HG03575 (cell line): Measurements from ENCODE around the gene PNPLA2.

Source experiments
- ATAC-seq: cut with Tn5 transposase; IDR thresholded peaks from one replicate; pipeline ENCODE4 v1.9.1; 2021; ENCODE audit not compliant: unreplicated experiment, insufficient number of reproducible peaks, low FRiP score; ENCODE audit errors: extremely low read depth

Gene PNPLA2

GRCh38 chr11:826227-826621 is 7.5 kb downstream of the PNPLA2 start:
- ATAC-seq = no peak

- ATAC-seq = no peak
Measured at GRCh38 chr11:826836-827145, 8.1 kb downstream of the PNPLA2 start.

GRCh38 chr11:827146-827896 is 8.6 kb downstream of the PNPLA2 start:
- no peak for ATAC-seq

- no peak for ATAC-seq
Measured at GRCh38 chr11:827897-828192, 9.1 kb downstream of the PNPLA2 start, which contains the start of gene CRACR2B. Gene CRACR2B (plus strand): TSS chr11:827919. CDS start chr11:828608, 689 bp downstream.

- ATAC-seq = no peak
Measured at GRCh38 chr11:828506-829175, 9.9 kb downstream of the PNPLA2 start.

GRCh38 chr11:829176-829846 is 10.6 kb downstream of the PNPLA2 start:
- ATAC-seq = no peak

- ATAC-seq = no peak
Measured at GRCh38 chr11:829847-830294, 11.2 kb downstream of the PNPLA2 start.

GRCh38 chr11:830295-831117 is 11.8 kb downstream of the PNPLA2 start:
- ATAC-seq = no peak

- ATAC-seq = no peak
Measured at GRCh38 chr11:831118-831864, 12.6 kb downstream of the PNPLA2 start.

GRCh38 chr11:831961-832528 is 13.3 kb downstream of the PNPLA2 start:
- ATAC-seq = no peak

- ATAC-seq = no peak
Measured at GRCh38 chr11:832529-833113, 13.9 kb downstream of the PNPLA2 start, which contains the start of gene CD151. Gene CD151 (plus strand): TSS chr11:832952. CDS start chr11:836070, 3,118 bp downstream.

- ATAC-seq = no peak
Measured at GRCh38 chr11:833114-833791, 14.5 kb downstream of the PNPLA2 start.

- no peak for ATAC-seq
Measured at GRCh38 chr11:833849-834311, 15.2 kb downstream of the PNPLA2 start.

- no peak for ATAC-seq
Measured at GRCh38 chr11:834371-835316, 15.9 kb downstream of the PNPLA2 start.

- no peak for ATAC-seq
Measured at GRCh38 chr11:836274-836673, 17.6 kb downstream of the PNPLA2 start.

GRCh38 chr11:836700-837099 is 18.0 kb downstream of the PNPLA2 start:
- ATAC-seq = no peak
